Activated naive CD8-positive, alpha-beta T cell treated with anti-CD3 and anti-CD28 coated beads for 36 hours (primary cell): Measurements from ENCODE around the gene C16orf86. TPM values are rescaled to one million over a fixed set of nuclear protein-coding genes. Genes with fewer than 3 reads are reported as not detected.

Experiments
- DNase-seq: peaks from one replicate; pipeline ENCODE4 v3.0.0; 2021
- H3K27ac Mint-ChIP-seq: one replicate; pipeline ENCODE4 v1.8.0; 2022; ENCODE audit warnings: mild to moderate bottlenecking, moderate library complexity, mixed read lengths
- H3K27me3 Mint-ChIP-seq: one replicate; pipeline ENCODE4 v1.8.0; 2022; ENCODE audit warnings: mild to moderate bottlenecking, mixed read lengths
- H3K36me3 Mint-ChIP-seq: one replicate; pipeline ENCODE4 v1.8.0; 2021; ENCODE audit warnings: mild to moderate bottlenecking, mixed read lengths
- H3K4me1 Mint-ChIP-seq: one replicate; pipeline ENCODE4 v1.8.0; 2021; ENCODE audit warnings: mixed read lengths
- H3K4me3 Mint-ChIP-seq: one replicate; pipeline ENCODE4 v1.8.0; 2022; ENCODE audit warnings: mild to moderate bottlenecking, moderate library complexity, mixed read lengths
- H3K9me3 Mint-ChIP-seq: one replicate; pipeline ENCODE4 v1.8.0; 2022; ENCODE audit warnings: mixed read lengths
- total RNA-seq, 2 experiments: library from RNA; stranded (reverse); gene quantifications; one replicate each; pipeline ENCODE4 v1.2.3, GENCODE V29; 2021

The C16orf86 gene
- total RNA-seq, 2 experiments from 2014 or later: 1.3 to 1.8 TPM

GRCh38 chr16:67713647-67714273 lies 47.1 kb downstream of the C16orf86 start:
- DNase-seq: no peak
- Mint-ChIP-seq H3K9me3 (no peaks in the 10 kb centered on the region), H3K27me3 (no peaks in the 10 kb centered on the region), H3K4me1 (peaks cover 25% of the 10 kb centered on the region), H3K4me3 (no peak overlapping the region), H3K27ac (no peak overlapping the region), H3K36me3 (peaks cover 2% of the 10 kb centered on the region)

- Mint-ChIP-seq H3K4me1 (peaks cover 25% of the 10 kb centered on the region), H3K27ac (no peak overlapping the region), H3K4me3 (no peak overlapping the region), H3K36me3 (peaks cover 2% of the 10 kb centered on the region), H3K9me3 (no peaks in the 10 kb centered on the region), H3K27me3 (no peaks in the 10 kb centered on the region)
- no peak for DNase-seq
Observed at GRCh38 chr16:67714522-67714921, 47.9 kb downstream of the C16orf86 start.

- no peak for DNase-seq
- Mint-ChIP-seq H3K27ac (no peak overlapping the region), H3K4me3 (no peak overlapping the region), H3K4me1 (peaks cover 34% of the 10 kb centered on the region), H3K9me3 (no peaks in the 10 kb centered on the region), H3K36me3 (no peaks in the 10 kb centered on the region), H3K27me3 (no peaks in the 10 kb centered on the region)
Observed at GRCh38 chr16:67716097-67716496, 49.5 kb downstream of the C16orf86 start.

Other genes with a start within 250 kb of the C16orf86 start
- gene HSD11B2, start 235.7 kb upstream of the C16orf86 start, total RNA-seq: 1 to 10 TPM; 2.8 to 3.1 TPM
- gene ATP6V0D1, start 185.7 kb upstream of the C16orf86 start, total RNA-seq: 10 to 100 TPM; 33.0 to 33.6 TPM
- under 1 TPM in 1 of 2 experiments, not detected in 1; 0.40 TPM for gene AGRP, start 183.3 kb upstream of the C16orf86 start, total RNA-seq
- 10 to 100 TPM; 13.9 to 14.0 TPM for gene RIPOR1, start 138.0 kb upstream of the C16orf86 start, total RNA-seq
- 10 to 100 TPM; 55.8 to 55.9 TPM for gene CTCF, start 104.3 kb upstream of the C16orf86 start, total RNA-seq
- 100 to 1,000 TPM; 136 to 140 TPM for gene CARMIL2, start 21.7 kb upstream of the C16orf86 start, total RNA-seq
- gene ACD, start 6.6 kb upstream of the C16orf86 start, total RNA-seq: 10 to 100 TPM; 48.0 to 50.3 TPM
- 1 to 10 TPM; 7.8 to 9.4 TPM for gene PARD6A, start 5.9 kb upstream of the C16orf86 start, total RNA-seq
- 10 to 100 TPM in 1 of 2 experiments, 1 to 10 TPM in 1; 9.3 to 10.7 TPM for gene ENKD1, start 64 bp upstream of the C16orf86 start, total RNA-seq
- 10 to 100 TPM; 13.1 to 14.0 TPM for gene GFOD2, start 52.5 kb downstream of the C16orf86 start, total RNA-seq
- gene RANBP10, start 139.7 kb downstream of the C16orf86 start, total RNA-seq: 10 to 100 TPM; 16.1 to 16.2 TPM
- under 1 TPM; 0.70 to 0.72 TPM for gene TSNAXIP1, start 140.1 kb downstream of the C16orf86 start, total RNA-seq
- gene THAP11, start 175.5 kb downstream of the C16orf86 start, total RNA-seq: 10 to 100 TPM; 45.9 to 47.5 TPM
- gene NUTF2, start 180.1 kb downstream of the C16orf86 start, total RNA-seq: 100 to 1,000 TPM; 174 to 181 TPM
- 10 to 100 TPM; 42.2 to 42.4 TPM for gene CENPT, start 180.9 kb downstream of the C16orf86 start, total RNA-seq
- gene EDC4, start 206.2 kb downstream of the C16orf86 start, total RNA-seq: 100 to 1,000 TPM in 1 of 2 experiments, 10 to 100 TPM in 1; 99.6 to 102 TPM
- not detected for gene NRN1L, start 218.1 kb downstream of the C16orf86 start, total RNA-seq
- 10 to 100 TPM in 1 of 2 experiments, 1 to 10 TPM in 1; 9.9 to 10.6 TPM for gene PSKH1, start 226.4 kb downstream of the C16orf86 start, total RNA-seq